Measurements from ENCODE around the gene EPHB4.

- TF ChIP-seq POLR2A (IDR thresholded peaks at IDR 0.05; ENCODE audit: low read length) = no peak
- TF ChIP-seq GATA1 (IDR thresholded peaks at IDR 0.05; ENCODE audit: low read depth, low read length) = no peak
Measured at GRCh38 chr7:100768784-100769183, 58.5 kb downstream of the EPHB4 start.

All from erythroblast (primary cell).